ENCODE measurements around the gene AADAC.
"Not testable (repeated sequence)": the region's sequence is repeated elsewhere in the genome, so short reads cannot be mapped to it uniquely, and the experiment has no call there.

The AADAC gene

GRCh38 chr3:151813799-151814198 lies at the start of gene AADAC:
TSS of gene AADAC (plus strand) at chr3:151814116. CDS start at chr3:151814163, 47 bp downstream.
- DNase-seq (ENCODE audit: low spot score), result no peak

GRCh38 chr3:151764699-151765098 lies 49.2 kb upstream of the AADAC start:
- DNase-seq (ENCODE audit: low spot score), result not testable (repeated sequence)

GRCh38 chr3:151765685-151766084 lies 48.2 kb upstream of the AADAC start:
- no peak for DNase-seq (ENCODE audit: low spot score)

GRCh38 chr3:151766454-151766853 lies 47.5 kb upstream of the AADAC start:
- no peak for DNase-seq (ENCODE audit: low spot score)

- no peak for DNase-seq (ENCODE audit: low spot score)
Observed at GRCh38 chr3:151768393-151768930, 45.5 kb upstream of the AADAC start.

GRCh38 chr3:151769175-151769574 lies 44.7 kb upstream of the AADAC start:
- no peak for DNase-seq (ENCODE audit: low spot score)

GRCh38 chr3:151770956-151771355 lies 43.0 kb upstream of the AADAC start:
- DNase-seq (ENCODE audit: low spot score), result peak; percentile 3

GRCh38 chr3:151772825-151773480 lies 41.0 kb upstream of the AADAC start:
- DNase-seq (ENCODE audit: low spot score), result no peak

- no peak for DNase-seq (ENCODE audit: low spot score)
Observed at GRCh38 chr3:151774235-151774634, 39.7 kb upstream of the AADAC start.

GRCh38 chr3:151774910-151775309 lies 39.0 kb upstream of the AADAC start:
- no peak for DNase-seq (ENCODE audit: low spot score)

- DNase-seq (ENCODE audit: low spot score), result no peak
Observed at GRCh38 chr3:151775314-151776258, 38.3 kb upstream of the AADAC start.

- no peak for DNase-seq (ENCODE audit: low spot score)
Observed at GRCh38 chr3:151776259-151776740, 37.6 kb upstream of the AADAC start.

GRCh38 chr3:151777880-151778279 lies 36.0 kb upstream of the AADAC start:
- no peak for DNase-seq (ENCODE audit: low spot score)

GRCh38 chr3:151787626-151788025 lies 26.3 kb upstream of the AADAC start:
- peak; percentile 4 for DNase-seq (ENCODE audit: low spot score)

GRCh38 chr3:151788401-151788800 lies 25.5 kb upstream of the AADAC start:
- no peak for DNase-seq (ENCODE audit: low spot score)

GRCh38 chr3:151789853-151790463 lies 24.0 kb upstream of the AADAC start:
- no peak for DNase-seq (ENCODE audit: low spot score)

- not testable (repeated sequence) for DNase-seq (ENCODE audit: low spot score)
Observed at GRCh38 chr3:151790763-151791162, 23.2 kb upstream of the AADAC start.

GRCh38 chr3:151792411-151792810 lies 21.5 kb upstream of the AADAC start:
- DNase-seq (ENCODE audit: low spot score), result no peak

- no peak for DNase-seq (ENCODE audit: low spot score)
Observed at GRCh38 chr3:151793636-151794035, 20.3 kb upstream of the AADAC start.

- DNase-seq (ENCODE audit: low spot score), result no peak
Observed at GRCh38 chr3:151794080-151794479, 19.8 kb upstream of the AADAC start.

- no peak for DNase-seq (ENCODE audit: low spot score)
Observed at GRCh38 chr3:151795276-151795675, 18.6 kb upstream of the AADAC start.

GRCh38 chr3:151796105-151796680 lies 17.7 kb upstream of the AADAC start:
- no peak for DNase-seq (ENCODE audit: low spot score)
